Muscle layer of colon (tissue), 2 donors: Measurements from ENCODE around the gene UBXN10.
A peak's percentile ranks its signal among the peaks of the same experiment; 100 is the strongest.

ENCODE experiments used
- H3K27ac ChIP-seq: one replicate; pipeline ENCODE4 v1.7.0; 2013; ENCODE audit warnings: low read depth, mild to moderate bottlenecking, low read length, moderate library complexity
- H3K27me3 ChIP-seq, 2 donors: one replicate each; pipeline ENCODE4 v1.7.0; 2013; ENCODE audit warnings: low read length in 2 of 2, mild to moderate bottlenecking in 2 of 2; ENCODE audit not compliant: insufficient read depth in 2 of 2, control insufficient read depth in 1 of 2
- H3K36me3 ChIP-seq: one replicate; pipeline ENCODE4 v1.7.0; 2013; ENCODE audit warnings: mild to moderate bottlenecking, low read length; ENCODE audit not compliant: insufficient read depth
- H3K4me1 ChIP-seq: one replicate; pipeline ENCODE4 v1.7.0; 2013; ENCODE audit warnings: mild to moderate bottlenecking, low read length; ENCODE audit not compliant: insufficient read depth
- H3K4me3 ChIP-seq, 2 donors: one replicate each; pipeline ENCODE4 v1.7.0; 2013; ENCODE audit warnings: low read length in 2 of 2, low read depth in 1 of 2, mild to moderate bottlenecking in 1 of 2, moderate library complexity in 1 of 2
- H3K9ac ChIP-seq: one replicate; pipeline ENCODE4 v1.7.0; 2013; ENCODE audit warnings: low read length
- H3K9me3 ChIP-seq: one replicate; pipeline ENCODE4 v1.7.0; 2013; ENCODE audit warnings: mild to moderate bottlenecking, low read length
- donor health status: abdominal sarcoma.
- donor health status: Adenocarcinoma of cecum.

Gene UBXN10

DNA sequence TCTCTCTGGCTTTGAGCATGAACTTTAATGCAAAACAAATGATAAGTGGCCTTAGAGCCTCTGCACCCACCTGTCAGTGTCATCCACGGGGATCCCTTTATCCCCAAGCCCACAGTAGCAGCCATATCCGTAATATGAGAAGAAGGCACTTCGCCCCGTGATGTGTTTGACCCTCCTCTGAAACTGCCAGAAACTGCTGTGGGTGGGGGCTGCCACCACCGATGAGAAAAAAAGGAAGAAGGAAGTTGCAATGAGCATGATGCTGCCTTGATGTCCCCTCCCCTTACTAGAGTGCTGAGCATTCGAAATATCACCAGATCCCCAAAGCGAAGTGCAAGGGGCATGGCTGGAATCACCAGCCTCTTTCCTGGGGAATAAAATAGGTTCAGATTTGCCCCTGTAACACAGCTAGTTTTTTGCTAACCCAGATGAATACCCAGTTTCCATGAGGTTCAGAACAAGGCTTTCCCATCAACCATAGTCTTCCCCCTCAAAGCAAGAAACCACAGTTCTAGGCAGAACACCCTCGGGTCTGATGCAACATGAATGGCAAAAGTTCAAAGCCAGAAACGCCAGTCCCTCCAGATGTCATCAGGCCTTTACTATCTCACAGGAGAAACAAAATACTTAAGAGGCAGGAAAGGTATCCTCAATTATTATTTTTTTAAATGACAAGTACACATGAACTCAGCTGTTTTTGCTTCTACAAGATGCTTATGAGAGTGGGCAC lies 10.8 kb upstream of the UBXN10 start:
- Histone ChIP-seq H3K4me1 (peaks cover 34% of the 10 kb centered on the region), H3K9ac (no peak overlapping the region), H3K4me3 (no peak overlapping the region), H3K27me3 (no peaks in the 10 kb centered on the region), H3K36me3 (no peaks in the 10 kb centered on the region), H3K9me3 (no peaks in the 10 kb centered on the region), H3K27ac (peak overlapping the region; percentile 7)

DNA sequence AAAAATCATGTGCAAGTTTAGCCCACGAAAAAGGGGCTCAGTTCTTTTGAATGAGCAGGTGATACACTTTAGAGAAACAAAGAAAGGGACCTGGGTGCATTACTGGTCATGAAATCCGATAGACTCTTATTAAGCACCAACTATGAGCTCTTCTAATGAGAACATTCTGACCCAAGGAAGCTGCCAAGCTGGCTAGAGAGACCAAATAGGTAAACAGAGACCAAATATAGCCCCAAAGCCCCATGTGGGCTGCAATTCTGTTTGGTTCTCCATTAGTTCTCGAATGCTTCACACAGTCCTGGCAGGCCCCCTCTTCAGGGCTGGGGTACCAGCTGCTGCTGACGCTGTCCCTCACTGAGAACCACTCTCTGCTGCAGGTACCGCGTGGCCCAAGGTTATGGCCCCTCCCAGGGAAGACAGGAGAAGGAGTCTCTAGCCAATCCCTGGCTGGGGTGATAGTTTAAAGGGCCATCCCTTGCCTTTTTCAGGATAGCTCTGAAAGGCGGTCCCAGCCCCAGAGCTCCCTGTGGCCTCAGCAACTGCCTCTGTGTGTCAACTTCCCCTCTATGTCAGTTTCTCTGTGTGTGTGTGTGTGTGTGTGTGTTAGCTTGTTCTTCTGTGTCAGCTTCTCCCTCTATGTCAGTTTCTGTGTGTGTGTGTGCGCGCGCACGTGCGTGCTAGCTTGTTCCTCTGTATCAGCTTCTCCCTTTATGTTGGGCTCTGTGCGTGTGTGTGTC lies 7.1 kb upstream of the UBXN10 start:
- peaks cover 50% of the 10 kb centered on the region for H3K4me1 ChIP-seq
- no peaks in the 10 kb centered on the region for H3K27me3 ChIP-seq
- H3K9me3 ChIP-seq, result no peaks in the 10 kb centered on the region
- H3K36me3 ChIP-seq, result no peaks in the 10 kb centered on the region
- peak overlapping the region; percentile 63 for H3K27ac ChIP-seq
- no peak overlapping the region for H3K9ac ChIP-seq
- H3K4me3 ChIP-seq, result no peak overlapping the region

DNA sequence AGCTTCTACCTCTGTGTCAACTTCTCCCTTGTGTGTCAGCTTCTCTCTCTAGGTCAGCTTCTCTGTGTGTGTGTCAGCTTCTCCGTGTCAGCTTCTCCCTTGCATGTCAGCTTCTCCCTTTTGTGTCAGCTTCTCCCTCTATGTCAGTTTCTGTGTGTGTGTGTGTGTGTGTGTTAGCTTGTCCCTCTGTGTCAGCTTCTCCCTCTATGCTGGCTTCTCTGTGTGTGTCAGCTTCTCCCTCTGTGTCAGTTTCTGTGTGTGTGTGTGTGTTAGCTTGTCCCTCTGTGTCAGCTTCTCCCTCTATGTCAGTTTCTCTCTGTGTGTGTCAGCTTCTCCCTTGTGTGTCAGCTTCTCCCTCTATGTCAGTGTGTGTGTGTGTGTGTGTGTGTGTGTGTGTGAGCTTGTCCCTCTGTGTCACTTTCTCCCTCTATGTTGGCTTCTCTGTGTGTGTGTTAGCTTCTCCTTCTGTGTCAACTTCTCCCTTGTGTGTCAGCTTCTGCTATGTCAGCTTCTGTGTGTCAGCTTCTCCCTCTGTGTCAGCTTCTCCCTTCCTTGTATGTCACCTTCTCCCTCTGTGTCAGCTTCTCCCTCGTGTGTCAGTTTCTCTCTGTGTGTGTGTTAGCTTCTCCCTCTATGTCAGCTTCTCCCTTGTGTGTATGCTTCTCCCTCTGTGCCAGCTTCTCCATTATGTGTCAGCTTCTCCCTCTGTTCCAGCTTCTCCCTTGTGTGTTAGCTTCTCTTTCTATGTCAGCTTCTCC lies 6.3 kb upstream of the UBXN10 start:
- Histone ChIP-seq H3K27me3 (no peaks in the 10 kb centered on the region), H3K27ac (peak overlapping the region; percentile 63), H3K4me3 (no peak overlapping the region), H3K36me3 (no peaks in the 10 kb centered on the region), H3K4me1 (peaks cover 54% of the 10 kb centered on the region), H3K9me3 (no peaks in the 10 kb centered on the region), H3K9ac (no peak overlapping the region)

DNA sequence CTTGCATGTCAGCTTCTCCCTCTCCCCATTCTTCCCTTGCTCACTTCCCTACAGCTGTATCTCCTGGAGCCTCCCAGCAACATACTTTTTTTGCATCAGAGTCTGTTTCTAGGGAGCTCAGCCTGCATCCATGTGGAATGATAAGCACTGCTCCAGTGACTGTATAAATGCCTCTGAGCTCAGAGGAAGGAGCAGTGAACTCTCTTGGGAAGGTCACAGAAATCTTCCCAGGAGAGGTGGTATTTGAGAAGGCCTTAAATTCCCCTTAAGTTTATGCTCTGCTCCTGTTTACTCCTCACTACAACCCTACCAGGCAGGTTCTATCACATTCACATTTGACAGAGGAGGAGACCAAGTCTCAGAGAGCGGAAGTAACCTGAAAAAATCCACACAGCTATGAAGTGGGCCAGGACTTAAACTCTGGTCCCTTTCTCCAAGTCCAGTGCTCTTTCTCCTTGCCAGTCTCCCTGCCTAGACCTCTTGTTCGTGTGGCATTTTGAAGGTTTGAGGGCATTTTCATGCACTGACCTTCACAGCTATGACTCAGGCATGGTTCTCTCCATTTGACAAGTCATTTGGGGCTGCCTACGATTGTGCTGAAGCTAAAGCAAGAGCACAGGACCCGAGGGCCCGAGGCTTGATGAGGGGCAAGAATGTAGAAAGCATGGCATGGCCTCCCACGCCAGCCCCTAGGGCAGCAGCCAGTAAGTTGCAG lies 5.6 kb upstream of the UBXN10 start:
- H3K4me1 ChIP-seq, result peaks cover 54% of the 10 kb centered on the region
- no peaks in the 10 kb centered on the region for H3K9me3 ChIP-seq
- H3K36me3 ChIP-seq, result no peaks in the 10 kb centered on the region
- H3K4me3 ChIP-seq, result no peak overlapping the region
- H3K27me3 ChIP-seq, result no peaks in the 10 kb centered on the region
- no peak overlapping the region for H3K27ac ChIP-seq
- H3K9ac ChIP-seq, result no peak overlapping the region

DNA sequence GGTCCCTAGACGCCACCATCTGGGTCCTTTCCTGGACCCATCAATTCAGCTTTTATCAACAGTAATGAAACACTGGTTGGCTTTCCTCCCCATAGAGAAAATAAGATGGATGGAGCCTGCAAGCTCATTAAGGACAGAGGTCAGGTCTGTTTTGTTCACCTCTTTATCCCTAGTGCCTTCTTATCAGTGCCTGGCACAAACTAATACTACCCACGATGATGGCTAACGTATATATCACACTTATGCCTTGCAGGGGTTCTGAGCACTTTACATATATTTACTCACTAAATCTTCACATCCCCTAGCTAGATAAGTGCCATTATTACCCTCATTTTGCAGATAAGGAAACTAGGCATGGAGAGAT lies 5.1 kb upstream of the UBXN10 start:
- no peaks in the 10 kb centered on the region for H3K27me3 ChIP-seq
- no peaks in the 10 kb centered on the region for H3K36me3 ChIP-seq
- no peak overlapping the region for H3K27ac ChIP-seq
- no peak overlapping the region for H3K4me3 ChIP-seq
- H3K9ac ChIP-seq, result no peak overlapping the region
- H3K9me3 ChIP-seq, result no peaks in the 10 kb centered on the region
- H3K4me1 ChIP-seq, result peaks cover 54% of the 10 kb centered on the region

DNA sequence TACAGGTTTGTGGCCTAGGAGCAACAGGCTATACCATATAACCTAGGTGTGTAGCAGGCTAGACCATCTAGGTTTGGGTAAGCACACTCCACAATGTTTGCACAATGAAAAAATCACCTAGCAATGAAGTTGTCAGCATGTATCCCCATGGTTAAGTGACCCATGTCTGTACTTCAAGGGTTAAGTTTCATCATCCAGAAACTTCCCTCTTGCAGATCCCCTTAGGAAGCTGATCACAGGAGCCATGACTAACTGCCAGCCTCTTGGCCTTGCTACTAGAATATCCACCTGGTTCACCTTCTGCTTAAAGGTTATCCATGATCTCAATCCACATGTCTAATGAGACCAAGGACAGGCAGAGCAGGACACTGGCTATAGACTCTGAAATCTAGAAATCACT lies 3.5 kb upstream of the UBXN10 start:
- Histone ChIP-seq H3K4me1 (peaks cover 60% of the 10 kb centered on the region), H3K9me3 (no peaks in the 10 kb centered on the region), H3K27me3 (no peaks in the 10 kb centered on the region), H3K4me3 (no peak overlapping the region), H3K9ac (no peak overlapping the region), H3K36me3 (no peaks in the 10 kb centered on the region), H3K27ac (peak overlapping the region; percentile 90)

DNA sequence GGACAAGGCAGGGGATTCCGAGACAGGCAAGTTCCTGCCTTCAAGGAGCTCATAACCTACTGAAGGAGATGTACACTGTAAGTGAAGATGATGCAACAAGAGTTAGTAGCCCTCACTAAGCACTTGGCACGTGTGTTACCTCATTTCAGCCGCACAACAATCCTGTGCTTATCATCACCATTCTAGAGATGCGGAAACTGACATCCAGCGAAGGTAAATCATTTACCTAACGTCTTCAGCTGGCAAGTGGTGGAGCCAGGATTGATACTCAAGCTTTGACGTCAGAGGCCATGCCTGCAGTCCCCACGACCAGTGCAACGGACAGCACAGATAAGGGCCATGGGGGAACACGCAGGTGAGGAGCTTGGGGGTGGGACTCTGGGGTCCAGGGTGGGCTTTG lies 2.9 kb upstream of the UBXN10 start:
- Histone ChIP-seq H3K27ac (peak overlapping the region; percentile 90), H3K27me3 (no peaks in the 10 kb centered on the region)

DNA sequence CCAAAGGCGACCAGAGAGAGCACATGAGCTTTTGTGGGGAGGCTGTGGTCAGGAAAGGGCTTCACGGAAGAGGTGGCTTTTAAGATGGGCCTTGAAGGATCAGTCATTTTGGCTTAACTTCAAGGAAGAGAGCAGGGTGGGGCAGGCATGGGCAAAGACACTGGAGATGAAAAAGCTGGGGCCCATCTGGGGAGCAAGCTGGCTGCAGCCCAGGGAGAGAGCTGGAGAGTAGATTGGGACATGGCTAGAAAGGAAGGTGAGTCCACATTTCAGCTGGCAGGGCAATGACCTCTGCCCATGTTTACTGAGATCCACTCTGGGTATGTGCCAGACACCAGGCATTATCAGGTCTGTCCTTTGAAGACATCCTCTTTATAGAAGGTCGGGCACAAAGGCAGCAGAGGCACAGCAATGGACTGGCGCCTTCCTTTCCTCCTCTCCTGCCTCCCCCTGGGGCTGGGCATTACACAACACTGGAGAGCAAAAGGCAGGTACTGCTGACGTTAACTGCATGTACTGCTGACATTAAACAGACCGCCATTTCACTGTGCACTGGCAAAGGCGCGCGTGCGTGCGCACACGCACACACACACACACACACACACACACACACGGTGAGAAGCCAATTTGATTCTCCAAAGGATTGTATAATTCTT lies 2.2 kb upstream of the UBXN10 start:
- Histone ChIP-seq H3K4me3 (peak overlapping the region in 1 of 2 donors; percentile 29), H3K27ac (peak overlapping the region; percentile 90), H3K27me3 (no peaks in the 10 kb centered on the region), H3K4me1 (peaks cover 61% of the 10 kb centered on the region), H3K36me3 (no peaks in the 10 kb centered on the region), H3K9ac (peak overlapping the region; percentile 3), H3K9me3 (no peaks in the 10 kb centered on the region)

More for the DNA sequence above, 2.9 kb upstream of the UBXN10 start:
- H3K9me3 ChIP-seq, result no peaks in the 10 kb centered on the region
- no peaks in the 10 kb centered on the region for H3K36me3 ChIP-seq
- peaks cover 61% of the 10 kb centered on the region for H3K4me1 ChIP-seq
- no peak overlapping the region for H3K4me3 ChIP-seq
- peak overlapping the region; percentile 3 for H3K9ac ChIP-seq

DNA sequence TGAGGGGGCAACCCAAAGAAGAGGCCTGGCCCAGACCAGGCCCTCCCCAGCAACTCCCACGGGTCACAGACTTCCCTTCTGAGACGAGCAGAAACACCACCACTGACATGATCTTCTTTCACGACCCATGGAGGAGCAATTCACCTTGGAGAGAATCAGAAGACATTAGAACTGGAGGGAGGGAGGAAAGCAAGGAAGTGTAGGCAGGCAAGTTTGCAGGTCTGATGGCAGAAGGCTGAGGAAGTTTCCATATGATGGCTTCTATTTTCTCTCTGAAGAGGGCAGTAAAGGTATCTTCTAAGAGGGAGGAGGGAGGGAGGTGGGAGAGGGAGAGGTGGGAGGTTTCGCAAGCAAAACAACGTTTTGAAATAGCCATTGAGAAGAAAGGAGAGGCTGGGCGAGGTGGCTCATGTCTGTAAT lies 1.4 kb upstream of the UBXN10 start:
- Histone ChIP-seq H3K4me3 (peak overlapping the region in 1 of 2 donors; percentile 15), H3K27ac (peak overlapping the region; percentile 90)

DNA sequence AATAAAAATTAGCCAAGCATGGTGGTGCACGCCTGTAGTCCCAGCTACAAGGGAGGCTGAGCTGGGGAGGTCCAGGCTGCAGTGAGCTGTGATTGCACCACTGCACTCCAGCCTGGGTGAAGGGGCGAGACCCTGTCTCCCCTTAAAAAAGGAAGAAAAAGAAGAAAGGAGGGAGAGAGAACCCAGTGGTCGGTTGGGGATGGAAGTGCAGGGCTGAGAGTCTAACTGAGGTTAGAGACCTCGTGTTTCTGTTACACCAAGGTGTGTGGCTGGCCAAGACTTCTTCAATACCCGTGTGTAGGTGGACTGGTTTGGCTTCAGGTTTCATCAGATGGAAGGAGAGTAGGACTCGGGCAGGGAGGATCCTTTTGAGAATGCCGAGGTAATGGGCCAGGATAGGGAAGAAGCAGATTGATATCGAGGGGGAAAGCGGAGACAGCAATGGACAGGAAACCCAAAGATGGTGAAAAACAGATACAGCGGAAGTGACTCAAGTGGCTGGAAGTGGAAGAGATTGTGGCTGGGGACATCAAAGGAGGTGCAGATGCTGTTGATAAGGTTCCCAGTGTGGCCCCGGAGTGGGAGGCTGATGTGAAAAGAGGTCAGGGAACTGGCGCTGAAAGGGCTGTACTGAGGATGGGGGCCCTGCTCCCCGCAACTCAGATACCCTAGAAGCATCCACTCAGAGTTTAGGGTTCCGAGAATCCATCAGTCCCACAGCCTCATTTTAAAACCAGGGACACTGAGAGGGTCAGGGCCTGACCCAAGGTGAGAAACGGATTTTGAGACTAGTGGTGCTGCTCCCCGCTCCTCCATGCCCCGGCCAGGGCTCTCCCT lies 681 bp upstream of the UBXN10 start:
- Histone ChIP-seq H3K27ac (peak overlapping the region; percentile 90), H3K27me3 (no peaks in the 10 kb centered on the region), H3K9ac (peak overlapping the region; percentile 70), H3K9me3 (no peaks in the 10 kb centered on the region), H3K4me3 (peak overlapping the region; percentile 15 to 56), H3K4me1 (peaks cover 69% of the 10 kb centered on the region), H3K36me3 (no peaks in the 10 kb centered on the region)

More for the DNA sequence above, 1.4 kb upstream of the UBXN10 start:
- Histone ChIP-seq H3K27me3 (no peaks in the 10 kb centered on the region), H3K4me1 (peaks cover 62% of the 10 kb centered on the region), H3K9me3 (no peaks in the 10 kb centered on the region), H3K9ac (no peak overlapping the region), H3K36me3 (no peaks in the 10 kb centered on the region)
